Spleen (tissue), 13 donors: ENCODE results near the gene IFI16. TPM values are rescaled to one million over a fixed set of nuclear protein-coding genes. Genes with fewer than 3 reads are reported as not detected.

Experiments
- DNase-seq: peaks from one replicate; pipeline ENCODE4 v3.0.0-alpha.2; 2020
- H3K27ac ChIP-seq, 8 donors: fragments of 200-600 bp; sonication (generic) in 7 of 8; 1 replicate in 4 of 8; 2 replicates in 4 of 8; pipeline versions ENCODE4 v1.5.0 to v1.8.0; 2016 to 2021; ENCODE audit warnings: inconsistent platforms in 4 of 8, mild to moderate bottlenecking in 4 of 8, moderate library complexity in 1 of 8
- H3K27me3 ChIP-seq, 7 donors: fragments of 200-600 bp; sonication (generic) in 6 of 7; replicated peaks in 1 of 7; 1 replicate in 4 of 7; 2 replicates in 3 of 7; pipeline versions ENCODE4 v1.5.0 to v1.8.0; 2016 to 2021; ENCODE audit warnings: inconsistent platforms in 3 of 7, mild to moderate bottlenecking in 1 of 7
- H3K36me3 ChIP-seq, 6 donors: fragments of 200-600 bp; sonication (generic) in 5 of 6; 1 replicate in 4 of 6; 2 replicates in 2 of 6; pipeline versions ENCODE4 v1.5.0 to v1.8.0; 2016 to 2021; ENCODE audit warnings: inconsistent platforms in 2 of 6
- H3K4me1 ChIP-seq, 6 donors: fragments of 200-600 bp; sonication (generic) in 5 of 6; 1 replicate in 3 of 6; 2 replicates in 3 of 6; pipeline versions ENCODE4 v1.5.0 to v1.8.0; 2016 to 2021; ENCODE audit warnings: inconsistent platforms in 3 of 6
- H3K4me3 ChIP-seq, 8 donors: fragments of 200-600 bp; sonication (generic) in 7 of 8; 1 replicate in 4 of 8; 2 replicates in 4 of 8; pipeline versions ENCODE4 v1.5.0 to v1.8.0; 2016 to 2021; ENCODE audit warnings: inconsistent platforms in 4 of 8, mild to moderate bottlenecking in 4 of 8, moderate library complexity in 2 of 8
- H3K9me3 ChIP-seq, 8 donors: fragments of 200-600 bp; sonication (generic) in 7 of 8; 1 replicate in 4 of 8; 2 replicates in 4 of 8; pipeline versions ENCODE4 v1.5.0 to v1.8.0; 2016 to 2021; ENCODE audit warnings: inconsistent platforms in 4 of 8
- CTCF ChIP-seq, 11 experiments: fragments of 200-600 bp in 7 of 11; fragments of 450-650 bp in 4 of 11; sonication (generic) in 4 of 11; IDR thresholded peaks in 8 of 11; conservative IDR thresholded peaks in 3 of 11; 1 replicate in 7 of 11; 2 replicates in 4 of 11; pipeline versions ENCODE4 v1.4.0 to v1.8.0; 2016 to 2021; ENCODE audit warnings: antibody characterized with exemption in 11 of 11, inconsistent platforms in 4 of 11, mild to moderate bottlenecking in 1 of 11
- POLR2A ChIP-seq, 3 donors: fragments of 450-650 bp; IDR thresholded peaks; one replicate each; pipeline ENCODE4 v1.5.1; 2017; ENCODE audit warnings: antibody characterized with exemption in 3 of 3, mild to moderate bottlenecking in 1 of 3
- POLR2AphosphoS5 ChIP-seq, 3 donors: sonication (generic); formaldehyde crosslinking; IDR thresholded peaks; one replicate each; pipeline ENCODE4 v1.5.1; 2017; ENCODE audit warnings: antibody characterized with exemption in 3 of 3
- WGBS, 5 donors: extraction: QIAGEN DNeasy Blood & Tissue Kit in 3 of 5; methylation state at CpG; one replicate each; pipeline versions ENCODE4 v1.1.5 to v1.1.7; 2013 to 2018; 5-methylcytosine and 5-hydroxymethylcytosine counted together
- intact Hi-C: fragments of 100-400 bp; cut with DNase I; formaldehyde crosslinking; loops from one replicate; pipeline ENCODE4 v1.15.0; 2023; ENCODE audit warnings: low total_unique reads
- long read RNA-seq, 2 donors: transcript quantifications; one replicate each; lab custom pipeline, GENCODE V29; 2026
- polyA plus RNA-seq, 3 donors: library from polyadenylated mRNA; stranded (reverse); fragments of 200-250 nt; gene quantifications; one replicate each; pipeline ENCODE4 v1.2.1, GENCODE V29; 2013
- total RNA-seq, 7 donors: library from RNA; depleted of rRNA in 3 of 7; stranded (reverse); fragments of >200 nt in 3 of 7; fragmentation: NEBNext Ultra II Directional in 4 of 7; extraction: Animal tissue kit (Norgen Biotek cat#: 25700) in 4 of 7; gene quantifications; one replicate each; pipeline versions ENCODE4 v1.1.0 to v1.2.1, GENCODE V29; 2016 to 2021
- donor health status: healthy with polysubstance abuse.
- donor health status: DM: no; HTN: no; CAD: no; lungs with moderate emphysema.
- donor health status: DM: no; HTN: no; CAD: no.
- donor health status: Bipolar disorder and iron deficiency.
- donor health status: healthy.
- donor health status: DM: no; HTN: no; CAD: no.
- donor health status: DM: yes; HTN: yes; CAD: no.

The IFI16 gene
- total RNA-seq, result 100 to 1,000 TPM; 155 to 201 (median 175) TPM
- polyA plus RNA-seq, result 100 to 1,000 TPM; 165 to 205 (median 186) TPM
- long read RNA-seq, donor 1, transcript IFI16-201 (12 exons, 2,867 nt), result major isoform, 5 of 79 reads
- long read RNA-seq, donor 1, transcript IFI16-205 (11 exons, 2,704 nt), result major isoform, 5 of 79 reads
- long read RNA-seq, donor 1, partial matches to known transcripts, result 67 of 79 reads
- long read RNA-seq, donor 1, other reads (novel, unspliced or antisense), result 0 of 79 reads
- long read RNA-seq, donor 2, transcript IFI16-205 (11 exons, 2,704 nt), result major isoform, 7 of 52 reads
- long read RNA-seq, donor 2, partial matches to known transcripts, result 44 of 52 reads
- long read RNA-seq, donor 2, other reads (novel, unspliced or antisense), result 0 of 52 reads

- Histone ChIP-seq H3K4me3 (peak within 1 kb of the TSS; percentile 54 to 83 (median 66)), H3K27me3 (no peaks in the 10 kb centered on the region), H3K36me3 (peaks cover 0 to 16% (median 1%) of the 10 kb centered on the region in 6 donors), H3K9me3 (no peaks in the 10 kb centered on the region), H3K4me1 (peaks cover 32 to 84% (median 64%) of the 10 kb centered on the region in 6 donors), H3K27ac (peak within 1 kb of the TSS; percentile 90 to 96 (median 94))
- peak; percentile 17 to 92 (median 19) for TF ChIP-seq POLR2AphosphoS5 (IDR thresholded peaks at IDR 0.05)
- TF ChIP-seq POLR2A (IDR thresholded peaks at IDR 0.05), result peak; percentile 74 to 93 (median 80)
- TF ChIP-seq CTCF (IDR thresholded peaks at IDR 0.05 in 8 of 11, conservative IDR thresholded peaks at IDR 0.05 in 3 of 11), result no peak
- intact Hi-C loops, result loop anchor here (10.0 kb wide), 1 partner anchor 55 kb away; no protein-coding TSS in a partner anchor
- 0 to 1% (median 1%) methylated on average over 5 of the region's 5 CpGs for WGBS, 5 donors
- no peak for DNase-seq
These were observed at the start of gene IFI16 for GRCh38 chr1:159009704-159010361. IFI16 (plus strand) TSS chr1:159009907; CDS start chr1:159014681, 4,774 bp downstream.

- Histone ChIP-seq H3K4me3 (no peak overlapping the region), H3K27ac (no peak overlapping the region), H3K4me1 (no peaks in the 10 kb centered on the region), H3K9me3 (no peaks in the 10 kb centered on the region), H3K27me3 (peaks cover 0 to 6% (median 0%) of the 10 kb centered on the region in 7 donors), H3K36me3 (peaks cover 0 to 27% (median 0%) of the 10 kb centered on the region in 6 donors)
- TF ChIP-seq POLR2AphosphoS5 (IDR thresholded peaks at IDR 0.05) (no peak), POLR2A (IDR thresholded peaks at IDR 0.05) (no peak), CTCF (IDR thresholded peaks at IDR 0.05 in 8 of 11, conservative IDR thresholded peaks at IDR 0.05 in 3 of 11) (no peak)
- intact Hi-C loops, result no loop called here
- no peak for DNase-seq
- 89 to 97% (median 92%) methylated on average over 1 of the region's 1 CpG for WGBS, 5 donors
These were observed 48.5 kb upstream of the IFI16 start for GRCh38 chr1:158961178-158961577.

- no peak for DNase-seq
- Histone ChIP-seq H3K9me3 (no peaks in the 10 kb centered on the region), H3K36me3 (peaks cover 0 to 27% (median 0%) of the 10 kb centered on the region in 6 donors), H3K4me3 (no peak overlapping the region), H3K27ac (no peak overlapping the region), H3K4me1 (no peaks in the 10 kb centered on the region), H3K27me3 (peaks cover 0 to 6% (median 0%) of the 10 kb centered on the region in 7 donors)
- intact Hi-C loops, result no loop called here
- TF ChIP-seq POLR2AphosphoS5 (IDR thresholded peaks at IDR 0.05) (no peak), POLR2A (IDR thresholded peaks at IDR 0.05) (no peak), CTCF (IDR thresholded peaks at IDR 0.05 in 8 of 11, conservative IDR thresholded peaks at IDR 0.05 in 3 of 11) (no peak)
- WGBS, 5 donors, result 58 to 60% (median 58%) methylated on average over 5 of the region's 5 CpGs
These were observed 46.7 kb upstream of the IFI16 start for GRCh38 chr1:158962983-158963382.

- TF ChIP-seq POLR2AphosphoS5 (IDR thresholded peaks at IDR 0.05), result no peak
- no peak for TF ChIP-seq CTCF (IDR thresholded peaks at IDR 0.05 in 8 of 11, conservative IDR thresholded peaks at IDR 0.05 in 3 of 11)
- no peak for TF ChIP-seq POLR2A (IDR thresholded peaks at IDR 0.05)
- Histone ChIP-seq H3K27me3 (no peaks in the 10 kb centered on the region), H3K36me3 (no peaks in the 10 kb centered on the region), H3K4me3 (no peak overlapping the region), H3K4me1 (no peaks in the 10 kb centered on the region), H3K27ac (no peak overlapping the region), H3K9me3 (no peaks in the 10 kb centered on the region)
- intact Hi-C loops, result no loop called here
- WGBS, 5 donors, result 69 to 89% (median 83%) methylated on average over 3 of the region's 3 CpGs
- DNase-seq, result no peak
These were observed 40.5 kb upstream of the IFI16 start for GRCh38 chr1:158969166-158969565.
